ENCODE results near the gene CD5L. TPM values are rescaled to one million over a fixed set of nuclear protein-coding genes. Genes with fewer than 3 reads are reported as not detected.

The CD5L gene
- not detected for polyA plus RNA-seq (2013, experiment 1 of 2)
- polyA plus RNA-seq (2013, experiment 2 of 2): not detected

GRCh38 chr1:157841708-157842107 lies at the start of gene CD5L:
CD5L (minus strand) TSS chr1:157841808; CDS start chr1:157841701, 107 bp downstream.
- H4K91ac ChIP-seq (ENCODE audit: low read length): no peak within 1 kb of the TSS
- H3K4me1 ChIP-seq (ENCODE audit: control insufficient read depth, insufficient read depth, low read depth, low read length): no peaks in the 10 kb centered on the region
- no peak within 1 kb of the TSS for H4K8ac ChIP-seq (ENCODE audit: low read length)
- H3K9me3 ChIP-seq (ENCODE audit: control insufficient read depth, low read length): no peaks in the 10 kb centered on the region
- H3K14ac ChIP-seq (ENCODE audit: low read length in 2 of 2): no peak within 1 kb of the TSS
- no peak within 1 kb of the TSS for H2BK15ac ChIP-seq (ENCODE audit: low read depth, poor library complexity, severe bottlenecking)
- H3K79me1 ChIP-seq (replicated peaks; ENCODE audit: low read length, poor library complexity, severe bottlenecking): no peaks in the 10 kb centered on the region
- H3K4ac ChIP-seq (ENCODE audit: low read depth in 1 of 2, low read length in 2 of 2): no peak within 1 kb of the TSS
- no peak within 1 kb of the TSS for H3K4me3 ChIP-seq (ENCODE audit: insufficient read depth in 1 of 2, low read depth in 1 of 2, low read length in 2 of 2)
- H2BK12ac ChIP-seq (ENCODE audit: low read length in 2 of 2): no peak within 1 kb of the TSS
- no peak within 1 kb of the TSS for H3K9ac ChIP-seq (ENCODE audit: low read length)
- no peak within 1 kb of the TSS for H3K18ac ChIP-seq (ENCODE audit: low read depth in 1 of 2, low read length in 2 of 2)
- no peak within 1 kb of the TSS for H3K23ac ChIP-seq (ENCODE audit: low read length in 2 of 2)
- no peak for DNase-seq
- no peak within 1 kb of the TSS for H3K4me2 ChIP-seq (ENCODE audit: low read length, poor library complexity, severe bottlenecking)
- H2AK5ac ChIP-seq (ENCODE audit: low read length, severe bottlenecking): no peak within 1 kb of the TSS
- H2AFZ ChIP-seq (ENCODE audit: low read depth, low read length): no peak within 1 kb of the TSS
- H3K27ac ChIP-seq (ENCODE audit: low read length, poor library complexity, severe bottlenecking): no peak within 1 kb of the TSS
- H2BK120ac ChIP-seq (ENCODE audit: low read depth, low read length): no peak within 1 kb of the TSS
- WGBS: 54% methylated on average over 3 of the region's 3 CpGs
- peaks cover 0 to 3% of the 10 kb centered on the region in 2 experiments for H3K27me3 ChIP-seq (ENCODE audit: control insufficient read depth in 1 of 2, insufficient read depth in 1 of 2, low read length in 2 of 2)
- H2BK5ac ChIP-seq (ENCODE audit: low read depth, low read length, poor library complexity, severe bottlenecking): no peak within 1 kb of the TSS
- H3K36me3 ChIP-seq (ENCODE audit: control insufficient read depth in 1 of 2, insufficient read depth in 2 of 2, low read depth in 1 of 2, low read length in 2 of 2): no peaks in the 10 kb centered on the region

- Histone ChIP-seq H2BK15ac (ENCODE audit: low read depth, poor library complexity, severe bottlenecking) (no peak overlapping the region), H2BK12ac (ENCODE audit: low read length in 2 of 2) (no peak overlapping the region), H2BK5ac (ENCODE audit: low read depth, low read length, poor library complexity, severe bottlenecking) (no peak overlapping the region), H3K27me3 (ENCODE audit: control insufficient read depth in 1 of 2, insufficient read depth in 1 of 2, low read length in 2 of 2) (peaks cover 0 to 3% of the 10 kb centered on the region in 2 experiments), H2BK120ac (ENCODE audit: low read depth, low read length) (no peak overlapping the region), H2AK5ac (ENCODE audit: low read length, severe bottlenecking) (no peak overlapping the region), H3K4me2 (ENCODE audit: low read length, poor library complexity, severe bottlenecking) (no peak overlapping the region), H4K91ac (ENCODE audit: low read length) (no peak overlapping the region), H3K9ac (ENCODE audit: low read length) (no peak overlapping the region), H3K23ac (ENCODE audit: low read length in 2 of 2) (no peak overlapping the region), H2AFZ (ENCODE audit: low read depth, low read length) (no peak overlapping the region), H3K9me3 (ENCODE audit: control insufficient read depth, low read length) (no peaks in the 10 kb centered on the region), H3K4me3 (ENCODE audit: insufficient read depth in 1 of 2, low read depth in 1 of 2, low read length in 2 of 2) (no peak overlapping the region), H3K27ac (ENCODE audit: low read length, poor library complexity, severe bottlenecking) (no peak overlapping the region), H3K79me1 (replicated peaks; ENCODE audit: low read length, poor library complexity, severe bottlenecking) (no peaks in the 10 kb centered on the region), H3K4ac (ENCODE audit: low read depth in 1 of 2, low read length in 2 of 2) (no peak overlapping the region), H3K18ac (ENCODE audit: low read depth in 1 of 2, low read length in 2 of 2) (no peak overlapping the region), H3K4me1 (ENCODE audit: control insufficient read depth, insufficient read depth, low read depth, low read length) (no peaks in the 10 kb centered on the region), H4K8ac (ENCODE audit: low read length) (no peak overlapping the region), H3K14ac (ENCODE audit: low read length in 2 of 2) (no peak overlapping the region), H3K36me3 (ENCODE audit: control insufficient read depth in 1 of 2, insufficient read depth in 2 of 2, low read depth in 1 of 2, low read length in 2 of 2) (no peaks in the 10 kb centered on the region)
- no peak for DNase-seq
- WGBS: 80% methylated on average over 2 of the region's 2 CpGs
These were observed 41.0 kb upstream of the CD5L start for GRCh38 chr1:157882580-157882979.

- Histone ChIP-seq H3K79me1 (replicated peaks; ENCODE audit: low read length, poor library complexity, severe bottlenecking) (no peaks in the 10 kb centered on the region), H3K9ac (ENCODE audit: low read length) (no peak overlapping the region), H2AK5ac (ENCODE audit: low read length, severe bottlenecking) (no peak overlapping the region), H2BK12ac (ENCODE audit: low read length in 2 of 2) (no peak overlapping the region), H2AFZ (ENCODE audit: low read depth, low read length) (no peak overlapping the region), H3K4ac (ENCODE audit: low read depth in 1 of 2, low read length in 2 of 2) (no peak overlapping the region), H4K8ac (ENCODE audit: low read length) (no peak overlapping the region), H2BK120ac (ENCODE audit: low read depth, low read length) (no peak overlapping the region), H2BK5ac (ENCODE audit: low read depth, low read length, poor library complexity, severe bottlenecking) (no peak overlapping the region), H3K27ac (ENCODE audit: low read length, poor library complexity, severe bottlenecking) (no peak overlapping the region), H3K18ac (ENCODE audit: low read depth in 1 of 2, low read length in 2 of 2) (no peak overlapping the region), H3K36me3 (ENCODE audit: control insufficient read depth in 1 of 2, insufficient read depth in 2 of 2, low read depth in 1 of 2, low read length in 2 of 2) (no peaks in the 10 kb centered on the region), H2BK15ac (ENCODE audit: low read depth, poor library complexity, severe bottlenecking) (no peak overlapping the region), H4K91ac (ENCODE audit: low read length) (no peak overlapping the region), H3K9me3 (ENCODE audit: control insufficient read depth, low read length) (no peaks in the 10 kb centered on the region), H3K4me3 (ENCODE audit: insufficient read depth in 1 of 2, low read depth in 1 of 2, low read length in 2 of 2) (no peak overlapping the region), H3K23ac (ENCODE audit: low read length in 2 of 2) (no peak overlapping the region), H3K4me2 (ENCODE audit: low read length, poor library complexity, severe bottlenecking) (no peak overlapping the region), H3K27me3 (ENCODE audit: control insufficient read depth in 1 of 2, insufficient read depth in 1 of 2, low read length in 2 of 2) (peaks cover 0 to 3% of the 10 kb centered on the region in 2 experiments), H3K14ac (ENCODE audit: low read length in 2 of 2) (no peak overlapping the region), H3K4me1 (ENCODE audit: control insufficient read depth, insufficient read depth, low read depth, low read length) (no peaks in the 10 kb centered on the region)
- 28% methylated on average over 2 of the region's 4 CpGs for WGBS
- DNase-seq: no peak
These were observed 39.0 kb upstream of the CD5L start for GRCh38 chr1:157880621-157881020.

DNA sequence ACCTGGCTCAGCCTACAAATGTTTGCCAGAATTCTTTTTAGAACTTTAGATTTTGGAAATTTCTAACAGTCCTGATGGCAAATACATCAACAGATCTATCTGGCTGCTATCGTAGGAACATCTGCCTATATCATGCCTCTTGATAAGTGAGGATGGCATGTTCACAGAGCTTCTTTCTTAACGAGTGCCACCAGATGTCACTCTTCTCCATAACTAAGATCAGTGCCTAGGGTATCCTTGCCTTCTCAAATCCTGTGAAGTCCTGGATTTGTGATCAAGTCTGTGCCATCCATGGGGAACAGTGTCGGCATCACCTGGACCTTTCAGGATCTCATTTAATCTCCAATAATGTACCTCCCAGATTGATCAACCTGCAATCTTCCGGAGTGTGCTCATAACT lies 36.5 kb upstream of the CD5L start:
- no peak overlapping the region for H3K4me2 ChIP-seq (ENCODE audit: low read length, poor library complexity, severe bottlenecking)
- H2BK120ac ChIP-seq (ENCODE audit: low read depth, low read length): no peak overlapping the region
- H3K23ac ChIP-seq (ENCODE audit: low read length in 2 of 2): no peak overlapping the region
- no peaks in the 10 kb centered on the region for H3K9me3 ChIP-seq (ENCODE audit: control insufficient read depth, low read length)
- H3K14ac ChIP-seq (ENCODE audit: low read length in 2 of 2): no peak overlapping the region
- H3K36me3 ChIP-seq (ENCODE audit: control insufficient read depth in 1 of 2, insufficient read depth in 2 of 2, low read depth in 1 of 2, low read length in 2 of 2): no peaks in the 10 kb centered on the region
- no peak overlapping the region for H4K91ac ChIP-seq (ENCODE audit: low read length)
- peaks cover 7 to 14% of the 10 kb centered on the region in 2 experiments for H3K27me3 ChIP-seq (ENCODE audit: control insufficient read depth in 1 of 2, insufficient read depth in 1 of 2, low read length in 2 of 2)
- H2BK5ac ChIP-seq (ENCODE audit: low read depth, low read length, poor library complexity, severe bottlenecking): no peak overlapping the region
- no peak overlapping the region for H3K4me3 ChIP-seq (ENCODE audit: insufficient read depth in 1 of 2, low read depth in 1 of 2, low read length in 2 of 2)
- peak; percentile 19 for DNase-seq
- H3K4me1 ChIP-seq (ENCODE audit: control insufficient read depth, insufficient read depth, low read depth, low read length): no peaks in the 10 kb centered on the region
- no peak overlapping the region for H2AFZ ChIP-seq (ENCODE audit: low read depth, low read length)
- WGBS: 42% methylated on average over 3 of the region's 4 CpGs
- H2BK15ac ChIP-seq (ENCODE audit: low read depth, poor library complexity, severe bottlenecking): no peak overlapping the region
- no peaks in the 10 kb centered on the region for H3K79me1 ChIP-seq (replicated peaks; ENCODE audit: low read length, poor library complexity, severe bottlenecking)
- no peak overlapping the region for H3K9ac ChIP-seq (ENCODE audit: low read length)
- no peak overlapping the region for H2BK12ac ChIP-seq (ENCODE audit: low read length in 2 of 2)
- no peak overlapping the region for H3K4ac ChIP-seq (ENCODE audit: low read depth in 1 of 2, low read length in 2 of 2)
- H4K8ac ChIP-seq (ENCODE audit: low read length): no peak overlapping the region
- no peak overlapping the region for H3K18ac ChIP-seq (ENCODE audit: low read depth in 1 of 2, low read length in 2 of 2)
- no peak overlapping the region for H3K27ac ChIP-seq (ENCODE audit: low read length, poor library complexity, severe bottlenecking)
- no peak overlapping the region for H2AK5ac ChIP-seq (ENCODE audit: low read length, severe bottlenecking)
